GM12891 (cell line): ENCODE results near the gene RMDN2.

Experiments used
- POLR2A ChIP-seq: IDR thresholded peaks from 2 replicates; pipeline ENCODE4 v1.6.1; 2011; ENCODE audit warnings: low read depth, low read length, control low read depth
- POLR2AphosphoS5 ChIP-seq: IDR thresholded peaks from 2 replicates; pipeline ENCODE4 v1.6.1; 2011; ENCODE audit warnings: low read depth, low read length, control low read depth

GRCh38 chr2:37993143-37993542 lies 68.1 kb downstream of the RMDN2 start:
- TF ChIP-seq POLR2A (no peak), POLR2AphosphoS5 (no peak)
